K562 (cell line): ENCODE measurements around the gene UBL7. TPM values are rescaled to one million over a fixed set of nuclear protein-coding genes. Genes with fewer than 3 reads are reported as not detected.
A peak's percentile ranks its signal among the peaks of the same experiment; 100 is the strongest.

ENCODE experiments used
- ATAC-seq: fragments of 200-7000 bp; cut with Tn5 transposase; 3 replicates; pipeline ENCODE4 v1.9.1; 2020; ENCODE audit warnings: moderate library complexity
- BruUV-seq: library from RNA; stranded (reverse); fragments of 400-500 nt; replicated peaks from 2 replicates; lab custom pipeline; 2021; lab: Mats Ljungman, UMichigan
- CTCF ChIA-PET: fragments of 300-600 bp; formaldehyde crosslinking; extraction: SDS; loops from one replicate; lab custom pipeline; 2021; ENCODE audit warnings: low intra/inter-chr PET ratio; lab: Yijun Ruan, JAX
- POLR2A ChIA-PET: fragments of 300-600, 350-650 bp; sonication (Branson Sonifier 250); formaldehyde crosslinking; extraction: SDS; loops from one replicate; lab custom pipeline; 2021; ENCODE audit warnings: antibody characterized with exemption, inconsistent platforms; lab: Yijun Ruan, JAX
- DNase-seq, 4 experiments: peaks; one replicate each; pipeline versions ENCODE4 v3.0.0 to v3.0.0-alpha.2; 2011 to 2018; ENCODE audit warnings: low spot score in 3 of 4, mixed read lengths in 3 of 4; ENCODE audit errors: extremely low read depth in 1 of 4
- FAIRE-seq: peaks from 2 replicates; lab custom pipeline; 2011; peaks lifted over from hg19 to GRCh38; lab: Jason Lieb, UNC
- H2AFZ ChIP-seq: 2 replicates; pipeline ENCODE4 v1.6.0; 2011; ENCODE audit warnings: low read depth, low read length, control low read depth, inconsistent platforms
- H3K27ac ChIP-seq: fragments of 200-600 bp; 3 replicates; pipeline ENCODE4 v1.8.0; 2011; ENCODE audit warnings: low read depth, mild to moderate bottlenecking, control low read depth, inconsistent platforms, low read length, moderate library complexity, mixed read lengths; ENCODE audit errors: extremely low read depth
- H3K27me3 ChIP-seq, 2 experiments: fragments of 300-600 bp in 1 of 2; 2 replicates in 1 of 2; 3 replicates in 1 of 2; pipeline versions ENCODE4 v1.6.0 to v1.8.0; 2011; ENCODE audit warnings: inconsistent platforms in 2 of 2, low read length in 2 of 2, mild to moderate bottlenecking in 1 of 2, mixed read lengths in 1 of 2, moderate library complexity in 1 of 2; ENCODE audit not compliant: control insufficient read depth in 2 of 2, insufficient read depth in 2 of 2
- H3K36me3 ChIP-seq: fragments of 300-600 bp; 3 replicates; pipeline ENCODE4 v1.8.0; 2011; ENCODE audit warnings: mild to moderate bottlenecking, low read length, inconsistent platforms; ENCODE audit not compliant: control insufficient read depth, insufficient read depth
- H3K4me1 ChIP-seq, 2 experiments: fragments of 200-600 bp in 1 of 2; replicated peaks in 1 of 2; 2 replicates in 1 of 2; 3 replicates in 1 of 2; pipeline versions ENCODE4 v1.5.1 to v1.8.0; 2011; ENCODE audit warnings: inconsistent platforms in 2 of 2, low read length in 2 of 2, mild to moderate bottlenecking in 1 of 2, mixed read lengths in 1 of 2, moderate library complexity in 1 of 2; ENCODE audit not compliant: control insufficient read depth in 2 of 2, insufficient read depth in 2 of 2
- H3K4me2 ChIP-seq: 2 replicates; pipeline ENCODE4 v1.6.1; 2011; ENCODE audit warnings: low read length, control low read depth, inconsistent platforms, mixed read lengths; ENCODE audit not compliant: insufficient read depth
- H3K4me3 ChIP-seq: fragments of 200-600 bp; sonication (generic), shearing (Covaris generic); 2 replicates; pipeline ENCODE4 v1.5.1; 2016; ENCODE audit warnings: control low read depth, inconsistent platforms
- H3K79me2 ChIP-seq: fragments of 200-600 bp; 3 replicates; pipeline ENCODE4 v1.8.0; 2011; ENCODE audit warnings: low read length, inconsistent platforms; ENCODE audit not compliant: control insufficient read depth, insufficient read depth
- H3K9ac ChIP-seq, 2 experiments: 2 replicates each; pipeline versions ENCODE4 v1.6.0 to v1.6.1; 2011; ENCODE audit warnings: low read depth in 2 of 2, low read length in 2 of 2, control low read depth in 1 of 2, inconsistent platforms in 1 of 2, mild to moderate bottlenecking in 1 of 2, mixed read lengths in 1 of 2; ENCODE audit not compliant: insufficient read depth in 1 of 2
- H3K9me1 ChIP-seq: one replicate; pipeline ENCODE4 v1.6.0; 2011; ENCODE audit warnings: inconsistent platforms, mild to moderate bottlenecking, low read length, moderate library complexity; ENCODE audit not compliant: control insufficient read depth, insufficient read depth
- H3K9me3 ChIP-seq: replicated peaks from 2 replicates; pipeline ENCODE4 v1.5.1; 2011; ENCODE audit warnings: low read depth, low read length, inconsistent platforms; ENCODE audit not compliant: control insufficient read depth, insufficient read depth
- H4K20me1 ChIP-seq: replicated peaks from 2 replicates; pipeline ENCODE4 v1.6.1; 2011; ENCODE audit warnings: low read length, inconsistent platforms, mixed read lengths; ENCODE audit not compliant: control insufficient read depth, insufficient read depth
- BCOR ChIP-seq: fragments of 450-650 bp; IDR thresholded peaks from 2 replicates; pipeline ENCODE4 v1.6.1; 2016
- KAT7 ChIP-seq: sonication (generic); formaldehyde crosslinking; IDR thresholded peaks from 2 replicates; pipeline ENCODE4 v1.8.0; 2022; ENCODE audit warnings: missing genetic modification reagents, mild to moderate bottlenecking, borderline replicate concordance
- KDM1A ChIP-seq, 2 experiments: fragments of 450-650 bp; IDR thresholded peaks; 2 replicates each; pipeline ENCODE4 v1.6.1; 2016; ENCODE audit warnings: mild to moderate bottlenecking in 2 of 2
- MEF2A ChIP-seq: IDR thresholded peaks from 2 replicates; pipeline ENCODE4 v1.6.1; 2011; ENCODE audit warnings: low read depth, mild to moderate bottlenecking, low read length, moderate library complexity; ENCODE audit not compliant: control insufficient read depth
- PRPF4 ChIP-seq: fragments of 200-400 bp; formaldehyde crosslinking; IDR thresholded peaks from one replicate; pipeline ENCODE4 v1.6.1; 2017; ENCODE audit warnings: low read length, low read depth, mild to moderate bottlenecking; ENCODE audit not compliant: insufficient read depth, poor library complexity, severe bottlenecking
- RBM25 ChIP-seq: fragments of 200-400 bp; formaldehyde crosslinking; IDR thresholded peaks from 2 replicates; pipeline ENCODE4 v1.6.1; 2018; ENCODE audit warnings: low read length, low read depth, moderate library complexity; ENCODE audit not compliant: severe bottlenecking
- SMARCA5 ChIP-seq: fragments of 450-650 bp; IDR thresholded peaks from 2 replicates; pipeline ENCODE4 v1.6.1; 2016
- STAT5B ChIP-seq: fragments of 250-450 bp; sonication (Bioruptor Pico); IDR thresholded peaks from 2 replicates; pipeline ENCODE4 v1.8.0; 2021; ENCODE audit warnings: mild to moderate bottlenecking, inconsistent platforms
- ZFP36 ChIP-seq: fragments of 150-350 bp; IDR thresholded peaks from 2 replicates; pipeline ENCODE4 v1.6.1; 2018; ENCODE audit warnings: low read length, low read depth; ENCODE audit not compliant: partially characterized antibody
- WGBS: fragments of 100-300 bp; shearing (Covaris generic); methylation state at CpG from one replicate; pipeline ENCODE4 v1.1.6; 2016; ENCODE audit warnings: low coverage, mixed read lengths; ENCODE audit not compliant: insufficient coverage; ENCODE audit errors: missing lambda C conversion rate; 5-methylcytosine and 5-hydroxymethylcytosine counted together
- in situ Hi-C: fragments of 300-500 bp; cut with MboI; formaldehyde crosslinking; loops from 4 replicates; pipeline ENCODE4 v1.15.0; 2018; ENCODE audit warnings: inconsistent platforms, mixed read lengths
- intact Hi-C: fragments of 100-400 bp; cut with micrococcal nuclease; formaldehyde crosslinking; loops from 2 replicates; pipeline ENCODE4 v1.14.2; 2022
- polyA plus RNA-seq, 8 experiments: library from polyadenylated mRNA; depleted of rRNA in 4 of 8; stranded (reverse) in 5 of 8; unstranded in 3 of 8; fragments of >200 nt; fragmentation: Nextera tagmentation in 2 of 8; fragmentation: Illumina TruSeq in 1 of 8; extraction: Ambion mirVana in 2 of 8; extraction: Trizol in 1 of 8; gene quantifications; 2 replicates each; pipeline versions ENCODE4 v1.2.1 to v1.2.3, GENCODE V29; 2011 to 2014; ENCODE audit warnings: inconsistent platforms in 1 of 8, missing spikeins in 1 of 8
- total RNA-seq, 7 experiments: library from RNA; depleted of rRNA in 6 of 7; stranded (reverse); fragments of >200 nt in 6 of 7; fragmentation: Illumina TruSeq in 2 of 7; extraction: Trizol in 2 of 7; gene quantifications; 2 replicates each; pipeline versions ENCODE4 v1.2.1 to v1.2.3, GENCODE V29; 2011 to 2021; ENCODE audit warnings: low replicate concordance in 1 of 7
- TF ChIP-seq, protein P1 (sequence below): sonication (generic); formaldehyde crosslinking; IDR thresholded peaks from 2 replicates; pipeline ENCODE4 v1.8.1; 2023; ENCODE audit warnings: mild to moderate bottlenecking, missing genetic modification reagents
- TF ChIP-seq, protein P2 (sequence below): sonication (generic); formaldehyde crosslinking; IDR thresholded peaks from 2 replicates; pipeline ENCODE4 v1.8.1; 2022; ENCODE audit warnings: missing genetic modification reagents

Gene UBL7
- total and polyA plus RNA-seq, 9 of the 15 experiments (the other 6 are each of a cell fraction or from before 2014, with no cell fraction given): 19.2 to 63.4 (median 44.9) TPM

DNA sequence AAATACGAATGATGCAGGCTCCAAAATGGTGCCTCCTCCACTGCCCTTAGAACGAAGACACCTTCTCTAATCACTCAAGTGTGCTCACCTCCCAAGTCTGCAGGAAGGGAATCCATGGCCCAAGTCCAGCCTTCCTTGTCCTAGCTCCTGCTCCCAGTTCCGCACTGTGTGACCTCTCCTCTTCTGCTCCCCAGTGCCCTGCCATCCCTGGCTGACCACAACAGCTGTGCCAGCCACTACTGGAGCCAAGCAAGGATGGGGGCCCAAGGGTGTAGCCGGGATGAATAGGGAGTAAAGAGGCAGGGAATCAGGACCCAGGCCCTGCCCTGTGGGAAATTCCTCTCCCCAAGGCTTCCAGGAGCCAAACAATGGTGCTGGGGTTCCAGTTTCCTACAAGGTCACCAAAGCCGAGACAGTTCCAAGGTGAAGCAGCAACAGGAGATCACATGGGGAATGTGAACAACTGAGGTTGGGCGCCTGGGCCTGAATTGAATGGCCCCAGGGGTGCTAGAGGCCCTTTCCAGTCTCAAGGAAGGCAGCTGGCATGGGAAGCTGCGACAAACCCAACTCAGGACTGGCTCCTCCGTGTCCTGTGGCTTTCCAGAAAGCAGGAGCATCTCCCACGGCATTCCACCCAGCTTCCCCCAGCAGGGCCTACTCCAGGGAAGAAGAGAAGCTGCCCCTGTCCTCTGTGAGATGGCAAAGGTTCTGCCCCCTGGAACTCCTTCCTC is 47.4 kb downstream of the UBL7 start (continued):
- TF ChIP-seq PRPF4 (no peak), MEF2A (no peak)

DNA sequence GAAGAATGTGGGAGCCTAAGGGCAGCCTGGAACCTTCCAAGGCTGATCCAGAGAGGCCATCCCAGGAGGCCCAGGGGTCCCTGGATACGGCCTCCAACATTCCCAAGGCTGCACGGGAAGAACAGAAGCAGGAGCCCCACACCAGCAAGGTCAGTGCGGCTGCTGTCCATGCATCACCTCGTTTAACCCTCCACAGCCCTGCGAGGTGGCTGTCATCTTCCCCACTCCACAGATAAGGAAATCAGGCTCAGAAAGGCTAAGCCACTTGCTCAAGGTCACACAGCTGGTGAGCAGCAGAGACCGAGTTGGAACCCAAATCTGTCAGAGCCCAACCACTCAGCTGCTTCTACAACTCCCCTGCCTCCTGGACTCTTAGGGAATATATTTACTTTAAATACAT is 48.8 kb downstream of the UBL7 start:
- Histone ChIP-seq H3K9me3 (no peaks in the 10 kb centered on the region), H3K27me3 (no peaks in the 10 kb centered on the region), H3K4me2 (no peak overlapping the region), H3K79me2 (no peaks in the 10 kb centered on the region), H3K9me1 (peaks cover 3% of the 10 kb centered on the region), H3K4me1 (peaks cover 10 to 45% of the 10 kb centered on the region in 2 experiments; a peak in 4 of 5 replicates), H3K4me3 (no peak overlapping the region), H4K20me1 (no peaks in the 10 kb centered on the region), H3K27ac (no peak overlapping the region), H3K9ac (peak overlapping the region in 1 of 2 experiments; percentile 55; a peak in 2 of 4 replicates), H2AFZ (no peak overlapping the region), H3K36me3 (peaks cover 70% of the 10 kb centered on the region; the same call in 2 of the 3 replicates)
- 47% methylated on average over 6 of the region's 6 CpGs for WGBS
- ATAC-seq (no peak), FAIRE-seq (no peak), DNase-seq (no peak)
- no TSS peak for BruUV-seq
- TF ChIP-seq STAT5B (CRISPR knock-in tag) (no peak), RBM25 (peak; percentile 74), BCOR (peak; percentile 78), ZFP36 (peak; percentile 83), SMARCA5 (peak; percentile 49; the same call in 1 of the 2 replicates), KDM1A (IDR thresholded peaks at IDR 0.05) (peak; percentile 34 to 50; a peak in 2 of 4 replicates), KAT7 (CRISPR knock-in tag) (no peak)
- TF ChIP-seq, protein P1, sequence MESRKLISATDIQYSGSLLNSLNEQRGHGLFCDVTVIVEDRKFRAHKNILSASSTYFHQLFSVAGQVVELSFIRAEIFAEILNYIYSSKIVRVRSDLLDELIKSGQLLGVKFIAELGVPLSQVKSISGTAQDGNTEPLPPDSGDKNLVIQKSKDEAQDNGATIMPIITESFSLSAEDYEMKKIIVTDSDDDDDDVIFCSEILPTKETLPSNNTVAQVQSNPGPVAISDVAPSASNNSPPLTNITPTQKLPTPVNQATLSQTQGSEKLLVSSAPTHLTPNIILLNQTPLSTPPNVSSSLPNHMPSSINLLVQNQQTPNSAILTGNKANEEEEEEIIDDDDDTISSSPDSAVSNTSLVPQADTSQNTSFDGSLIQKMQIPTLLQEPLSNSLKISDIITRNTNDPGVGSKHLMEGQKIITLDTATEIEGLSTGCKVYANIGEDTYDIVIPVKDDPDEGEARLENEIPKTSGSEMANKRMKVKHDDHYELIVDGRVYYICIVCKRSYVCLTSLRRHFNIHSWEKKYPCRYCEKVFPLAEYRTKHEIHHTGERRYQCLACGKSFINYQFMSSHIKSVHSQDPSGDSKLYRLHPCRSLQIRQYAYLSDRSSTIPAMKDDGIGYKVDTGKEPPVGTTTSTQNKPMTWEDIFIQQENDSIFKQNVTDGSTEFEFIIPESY (CRISPR knock-in tag): no peak
- TF ChIP-seq, protein P2, sequence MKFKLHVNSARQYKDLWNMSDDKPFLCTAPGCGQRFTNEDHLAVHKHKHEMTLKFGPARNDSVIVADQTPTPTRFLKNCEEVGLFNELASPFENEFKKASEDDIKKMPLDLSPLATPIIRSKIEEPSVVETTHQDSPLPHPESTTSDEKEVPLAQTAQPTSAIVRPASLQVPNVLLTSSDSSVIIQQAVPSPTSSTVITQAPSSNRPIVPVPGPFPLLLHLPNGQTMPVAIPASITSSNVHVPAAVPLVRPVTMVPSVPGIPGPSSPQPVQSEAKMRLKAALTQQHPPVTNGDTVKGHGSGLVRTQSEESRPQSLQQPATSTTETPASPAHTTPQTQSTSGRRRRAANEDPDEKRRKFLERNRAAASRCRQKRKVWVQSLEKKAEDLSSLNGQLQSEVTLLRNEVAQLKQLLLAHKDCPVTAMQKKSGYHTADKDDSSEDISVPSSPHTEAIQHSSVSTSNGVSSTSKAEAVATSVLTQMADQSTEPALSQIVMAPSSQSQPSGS (CRISPR knock-in tag): no peak
- in situ Hi-C loops: no loop called here
- intact Hi-C loops: no loop called here
- ChIA-PET CTCF (no interaction called here), POLR2A (interaction anchor here (0.7 to 3.5 kb wide), 4 partner anchors 10 to 506 kb away, joined by 3 to 24 read pairs (median 6); no protein-coding TSS in a partner anchor)
